GM18498 (cell line): ENCODE results near the gene CYSLTR2.

ENCODE experiments used
- ATAC-seq: cut with Tn5 transposase; IDR thresholded peaks from one replicate; pipeline ENCODE4 v1.9.1; 2021; ENCODE audit warnings: mild to moderate bottlenecking, moderate library complexity; ENCODE audit not compliant: unreplicated experiment

The CYSLTR2 gene

GRCh38 chr13:48653472-48653939, at the start of gene CYSLTR2:
Gene CYSLTR2, plus strand, starts transcription at chr13:48653929. Its CDS starts 52,889 bp downstream, at chr13:48706818.
- peak; percentile 87 for ATAC-seq

GRCh38 chr13:48615049-48615448, 38.7 kb upstream of the CYSLTR2 start:
- ATAC-seq, result no peak

- ATAC-seq, result no peak
Measured at GRCh38 chr13:48618937-48619336, 34.8 kb upstream of the CYSLTR2 start.

- ATAC-seq, result no peak
Measured at GRCh38 chr13:48621056-48621455, 32.7 kb upstream of the CYSLTR2 start.

GRCh38 chr13:48624016-48624415, 29.7 kb upstream of the CYSLTR2 start:
- no peak for ATAC-seq

- ATAC-seq, result no peak
Measured at GRCh38 chr13:48624858-48625257, 28.9 kb upstream of the CYSLTR2 start.

GRCh38 chr13:48625413-48626076, 28.2 kb upstream of the CYSLTR2 start:
- no peak for ATAC-seq

- no peak for ATAC-seq
Measured at GRCh38 chr13:48626077-48626449, 27.7 kb upstream of the CYSLTR2 start.

GRCh38 chr13:48626726-48627451, 26.8 kb upstream of the CYSLTR2 start:
- ATAC-seq, result no peak

- no peak for ATAC-seq
Measured at GRCh38 chr13:48629277-48629676, 24.5 kb upstream of the CYSLTR2 start.

GRCh38 chr13:48630291-48630690, 23.4 kb upstream of the CYSLTR2 start:
- no peak for ATAC-seq

GRCh38 chr13:48630773-48631172, 23.0 kb upstream of the CYSLTR2 start:
- no peak for ATAC-seq

- no peak for ATAC-seq
Measured at GRCh38 chr13:48631441-48631840, 22.3 kb upstream of the CYSLTR2 start.

- ATAC-seq, result no peak
Measured at GRCh38 chr13:48633700-48634099, 20.0 kb upstream of the CYSLTR2 start.

GRCh38 chr13:48634636-48635035, 19.1 kb upstream of the CYSLTR2 start:
- no peak for ATAC-seq

GRCh38 chr13:48635478-48635877, 18.3 kb upstream of the CYSLTR2 start:
- ATAC-seq, result no peak

GRCh38 chr13:48636550-48636949, 17.2 kb upstream of the CYSLTR2 start:
- ATAC-seq, result no peak

GRCh38 chr13:48637601-48638000, 16.1 kb upstream of the CYSLTR2 start:
- ATAC-seq, result no peak

- no peak for ATAC-seq
Measured at GRCh38 chr13:48640767-48641166, 13.0 kb upstream of the CYSLTR2 start.

GRCh38 chr13:48641404-48641803, 12.3 kb upstream of the CYSLTR2 start:
- ATAC-seq, result no peak

GRCh38 chr13:48642061-48642460, 11.7 kb upstream of the CYSLTR2 start:
- ATAC-seq, result no peak

- ATAC-seq, result no peak
Measured at GRCh38 chr13:48643159-48643558, 10.6 kb upstream of the CYSLTR2 start.
